Liver (tissue), 9 donors: ENCODE data around the gene BDKRB1. TPM values are rescaled to one million over a fixed set of nuclear protein-coding genes. Genes with fewer than 3 reads are reported as not detected.

ENCODE experiments used
- DNase-seq: peaks from one replicate; pipeline ENCODE4 v3.0.0-alpha.2; 2017; ENCODE audit warnings: low spot score
- H3K27ac ChIP-seq, 2 donors: one replicate each; pipeline ENCODE4 v1.7.0; 2013; ENCODE audit warnings: inconsistent platforms in 2 of 2, low read length in 2 of 2, control low read depth in 1 of 2, low read depth in 1 of 2, mild to moderate bottlenecking in 1 of 2
- H3K27me3 ChIP-seq, 4 donors: one replicate each; pipeline versions ENCODE4 v1.6.1 to v1.7.0; 2013; ENCODE audit warnings: low read length in 3 of 4, inconsistent platforms in 1 of 4, mild to moderate bottlenecking in 1 of 4, moderate library complexity in 1 of 4; ENCODE audit not compliant: control insufficient read depth in 4 of 4, insufficient read depth in 4 of 4
- H3K36me3 ChIP-seq, 4 donors: one replicate each; pipeline versions ENCODE4 v1.6.1 to v1.7.0; 2013; ENCODE audit warnings: low read length in 3 of 4, mild to moderate bottlenecking in 3 of 4, low read depth in 1 of 4, moderate library complexity in 1 of 4; ENCODE audit not compliant: control insufficient read depth in 4 of 4, insufficient read depth in 3 of 4
- H3K4me1 ChIP-seq, 4 donors: one replicate each; pipeline versions ENCODE4 v1.6.1 to v1.7.0; 2013; ENCODE audit warnings: low read length in 3 of 4, mild to moderate bottlenecking in 3 of 4, moderate library complexity in 1 of 4; ENCODE audit not compliant: control insufficient read depth in 4 of 4, insufficient read depth in 4 of 4
- H3K4me3 ChIP-seq, 3 donors: one replicate each; pipeline versions ENCODE4 v1.6.1 to v1.7.0; 2013; ENCODE audit warnings: low read length in 3 of 3, control low read depth in 1 of 3, low read depth in 1 of 3, mild to moderate bottlenecking in 1 of 3
- H3K9ac ChIP-seq, 2 donors: one replicate each; pipeline ENCODE4 v1.7.0; 2013; ENCODE audit warnings: low read length in 2 of 2, mild to moderate bottlenecking in 2 of 2, moderate library complexity in 2 of 2, control low read depth in 1 of 2, low read depth in 1 of 2
- H3K9me3 ChIP-seq, 4 donors: one replicate each; pipeline versions ENCODE4 v1.6.1 to v1.7.0; 2013; ENCODE audit warnings: low read length in 3 of 4; ENCODE audit not compliant: control insufficient read depth in 4 of 4
- EGR1 ChIP-seq, 2 donors: IDR thresholded peaks; 2 replicates each; pipeline ENCODE4 v1.6.1; 2016 to 2018; ENCODE audit warnings: antibody characterized with exemption in 2 of 2, low read depth in 2 of 2
- FOXA1 ChIP-seq: IDR thresholded peaks from 2 replicates; pipeline ENCODE4 v1.6.1; 2016; ENCODE audit warnings: antibody characterized with exemption
- FOXA2 ChIP-seq: IDR thresholded peaks from 2 replicates; pipeline ENCODE4 v1.6.1; 2016; ENCODE audit warnings: antibody characterized with exemption
- GABPA ChIP-seq, 2 donors: IDR thresholded peaks in 1 of 2; conservative IDR thresholded peaks in 1 of 2; 2 replicates each; pipeline ENCODE4 v1.6.1; 2016; ENCODE audit warnings: antibody characterized with exemption in 2 of 2, mild to moderate bottlenecking in 1 of 2, moderate library complexity in 1 of 2
- HNF4A ChIP-seq, 2 donors: conservative IDR thresholded peaks; 2 replicates each; pipeline ENCODE4 v1.6.1; 2016; ENCODE audit warnings: antibody characterized with exemption in 2 of 2, mild to moderate bottlenecking in 2 of 2
- HNF4G ChIP-seq: IDR thresholded peaks from 2 replicates; pipeline ENCODE4 v1.6.1; 2016; ENCODE audit warnings: antibody characterized with exemption
- JUND ChIP-seq, 2 donors: IDR thresholded peaks; 2 replicates each; pipeline ENCODE4 v1.6.1; 2016; ENCODE audit warnings: antibody characterized with exemption in 2 of 2
- NR2F2 ChIP-seq: IDR thresholded peaks from 2 replicates; pipeline ENCODE4 v1.6.1; 2016; ENCODE audit warnings: antibody characterized with exemption
- RAD21 ChIP-seq, 2 donors: IDR thresholded peaks; 2 replicates each; pipeline ENCODE4 v1.6.1; 2016; ENCODE audit warnings: antibody characterized with exemption in 2 of 2, mild to moderate bottlenecking in 2 of 2
- RXRA ChIP-seq, 2 donors: IDR thresholded peaks; 2 replicates each; pipeline ENCODE4 v1.6.1; 2017 to 2018; ENCODE audit warnings: antibody characterized with exemption in 2 of 2, mild to moderate bottlenecking in 1 of 2
- SP1 ChIP-seq: IDR thresholded peaks from 2 replicates; pipeline ENCODE4 v1.6.1; 2018; ENCODE audit warnings: antibody characterized with exemption, mild to moderate bottlenecking
- TAF1 ChIP-seq: conservative IDR thresholded peaks from 2 replicates; pipeline ENCODE4 v1.6.1; 2016; ENCODE audit warnings: antibody characterized with exemption, mild to moderate bottlenecking
- YY1 ChIP-seq: IDR thresholded peaks from 2 replicates; pipeline ENCODE4 v1.6.1; 2016; ENCODE audit warnings: antibody characterized with exemption, mild to moderate bottlenecking
- WGBS: extraction: QIAGEN DNeasy Blood & Tissue Kit; methylation state at CpG from one replicate; pipeline ENCODE4 v1.1.7; 2013; 5-methylcytosine and 5-hydroxymethylcytosine counted together
- polyA plus RNA-seq, 2 donors: library from polyadenylated mRNA; stranded (reverse) in 1 of 2; unstranded in 1 of 2; fragments of 200-250 nt in 1 of 2; fragments of >200 nt in 1 of 2; fragmentation: Nextera tagmentation in 1 of 2; extraction: Ambion mirVana in 1 of 2; gene quantifications; one replicate each; pipeline versions ENCODE4 v1.2.1 to v1.2.3, GENCODE V29; 2013 to 2015
- total RNA-seq, 2 donors: library from RNA; depleted of rRNA; stranded (reverse); fragments of >200 nt; gene quantifications; one replicate each; pipeline ENCODE4 v1.2.3, GENCODE V29; 2014
- TF ChIP-seq, protein P1 (sequence below): IDR thresholded peaks from 2 replicates; pipeline ENCODE4 v1.6.1; 2016; ENCODE audit warnings: antibody characterized with exemption
- TF ChIP-seq, protein P2 (sequence below): IDR thresholded peaks from 2 replicates; pipeline ENCODE4 v1.6.1; 2016; ENCODE audit warnings: antibody characterized with exemption
- TF ChIP-seq, protein P3 (sequence below): IDR thresholded peaks from 2 replicates; pipeline ENCODE4 v1.6.1; 2016; ENCODE audit warnings: antibody characterized with exemption, mild to moderate bottlenecking
- TF ChIP-seq, protein P4 (sequence below): fragments of 150-350 bp; IDR thresholded peaks from 2 replicates; pipeline ENCODE4 v1.5.1; 2017; ENCODE audit warnings: improper control_type of control experiment, low read depth, low read length; ENCODE audit not compliant: missing input control
- TF ChIP-seq, protein P5 (sequence below): IDR thresholded peaks from 2 replicates; pipeline ENCODE4 v1.6.1; 2016; ENCODE audit warnings: antibody characterized with exemption
- donor health status: healthy.
- donor health status: healthy.
- donor health status: healthy.
- donor health status: healthy.
- donor health status: healthy.

The BDKRB1 gene
- total and polyA plus RNA-seq, 4 donors = not detected

DNA sequence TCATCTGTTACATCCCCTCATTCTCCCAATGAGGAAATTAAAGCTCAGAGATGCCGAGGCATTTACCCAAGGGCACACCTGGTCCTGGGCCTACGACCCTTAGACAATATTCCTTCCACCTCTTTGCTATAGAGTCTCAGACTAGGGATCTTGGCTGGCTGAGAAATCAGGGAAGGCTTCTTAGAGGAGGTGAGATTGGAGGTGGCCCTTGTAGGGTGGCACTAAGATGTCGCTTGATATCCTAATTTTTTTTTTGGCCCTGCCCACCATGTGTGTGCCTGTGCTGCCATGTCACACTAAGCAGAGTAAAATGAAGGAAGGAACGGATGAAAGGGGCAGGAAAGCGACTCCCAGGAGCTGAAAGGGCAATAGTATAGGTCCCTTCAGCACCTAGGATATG lies 30.8 kb upstream of the BDKRB1 start:
- no peak for DNase-seq
- no peak overlapping the region for H3K9ac ChIP-seq
- TF ChIP-seq FOXA1 = no peak
- TF ChIP-seq EGR1 (IDR thresholded peaks at IDR 0.05; ENCODE audit: low read depth in 2 of 2) = no peak
- no peak for TF ChIP-seq TAF1
- TF ChIP-seq, protein P1, sequence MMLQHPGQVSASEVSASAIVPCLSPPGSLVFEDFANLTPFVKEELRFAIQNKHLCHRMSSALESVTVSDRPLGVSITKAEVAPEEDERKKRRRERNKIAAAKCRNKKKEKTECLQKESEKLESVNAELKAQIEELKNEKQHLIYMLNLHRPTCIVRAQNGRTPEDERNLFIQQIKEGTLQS = no peak
- TF ChIP-seq, protein P2, sequence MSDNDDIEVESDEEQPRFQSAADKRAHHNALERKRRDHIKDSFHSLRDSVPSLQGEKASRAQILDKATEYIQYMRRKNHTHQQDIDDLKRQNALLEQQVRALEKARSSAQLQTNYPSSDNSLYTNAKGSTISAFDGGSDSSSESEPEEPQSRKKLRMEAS = no peak
- no peak for TF ChIP-seq FOXA2
- no peak for TF ChIP-seq RXRA (IDR thresholded peaks at IDR 0.05)
- no peak for TF ChIP-seq YY1
- TF ChIP-seq, protein P3, sequence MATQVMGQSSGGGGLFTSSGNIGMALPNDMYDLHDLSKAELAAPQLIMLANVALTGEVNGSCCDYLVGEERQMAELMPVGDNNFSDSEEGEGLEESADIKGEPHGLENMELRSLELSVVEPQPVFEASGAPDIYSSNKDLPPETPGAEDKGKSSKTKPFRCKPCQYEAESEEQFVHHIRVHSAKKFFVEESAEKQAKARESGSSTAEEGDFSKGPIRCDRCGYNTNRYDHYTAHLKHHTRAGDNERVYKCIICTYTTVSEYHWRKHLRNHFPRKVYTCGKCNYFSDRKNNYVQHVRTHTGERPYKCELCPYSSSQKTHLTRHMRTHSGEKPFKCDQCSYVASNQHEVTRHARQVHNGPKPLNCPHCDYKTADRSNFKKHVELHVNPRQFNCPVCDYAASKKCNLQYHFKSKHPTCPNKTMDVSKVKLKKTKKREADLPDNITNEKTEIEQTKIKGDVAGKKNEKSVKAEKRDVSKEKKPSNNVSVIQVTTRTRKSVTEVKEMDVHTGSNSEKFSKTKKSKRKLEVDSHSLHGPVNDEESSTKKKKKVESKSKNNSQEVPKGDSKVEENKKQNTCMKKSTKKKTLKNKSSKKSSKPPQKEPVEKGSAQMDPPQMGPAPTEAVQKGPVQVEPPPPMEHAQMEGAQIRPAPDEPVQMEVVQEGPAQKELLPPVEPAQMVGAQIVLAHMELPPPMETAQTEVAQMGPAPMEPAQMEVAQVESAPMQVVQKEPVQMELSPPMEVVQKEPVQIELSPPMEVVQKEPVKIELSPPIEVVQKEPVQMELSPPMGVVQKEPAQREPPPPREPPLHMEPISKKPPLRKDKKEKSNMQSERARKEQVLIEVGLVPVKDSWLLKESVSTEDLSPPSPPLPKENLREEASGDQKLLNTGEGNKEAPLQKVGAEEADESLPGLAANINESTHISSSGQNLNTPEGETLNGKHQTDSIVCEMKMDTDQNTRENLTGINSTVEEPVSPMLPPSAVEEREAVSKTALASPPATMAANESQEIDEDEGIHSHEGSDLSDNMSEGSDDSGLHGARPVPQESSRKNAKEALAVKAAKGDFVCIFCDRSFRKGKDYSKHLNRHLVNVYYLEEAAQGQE = no peak
- no peak for TF ChIP-seq NR2F2
- TF ChIP-seq JUND (IDR thresholded peaks at IDR 0.05) = no peak
- TF ChIP-seq SP1 = no peak
- no peak for TF ChIP-seq HNF4A (conservative IDR thresholded peaks at IDR 0.05)
- no peak for TF ChIP-seq GABPA (IDR thresholded peaks at IDR 0.05 in 1 of 2, conservative IDR thresholded peaks at IDR 0.05 in 1 of 2)
- H3K27me3 ChIP-seq = no peaks in the 10 kb centered on the region
- H3K4me1 ChIP-seq = no peaks in the 10 kb centered on the region
- H3K36me3 ChIP-seq = no peaks in the 10 kb centered on the region
- H3K9me3 ChIP-seq = no peaks in the 10 kb centered on the region
- H3K4me3 ChIP-seq = no peak overlapping the region
- H3K27ac ChIP-seq = no peak overlapping the region
- 90% methylated on average over 5 of the region's 5 CpGs for WGBS

DNA sequence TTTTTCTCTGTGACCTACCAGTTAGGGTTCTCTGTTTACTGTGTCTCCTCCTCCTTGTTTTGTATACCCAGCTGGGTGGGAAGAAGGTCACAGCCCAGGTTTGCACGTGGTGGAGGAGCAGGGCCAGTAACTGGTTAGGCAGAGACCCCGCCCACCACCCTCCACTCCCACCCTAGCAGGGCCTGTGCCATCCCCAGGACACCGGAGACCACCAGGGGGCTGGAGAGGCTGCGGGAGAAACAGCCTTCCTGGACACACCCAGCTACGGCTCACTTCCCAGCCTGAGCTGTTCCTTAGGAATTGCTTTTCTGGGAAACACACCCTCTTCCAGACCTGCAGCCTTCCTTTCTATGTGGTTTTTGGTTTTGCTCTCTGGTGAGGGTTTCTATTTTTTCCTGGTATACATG lies 30.3 kb upstream of the BDKRB1 start:
- Histone ChIP-seq H3K4me1 (no peaks in the 10 kb centered on the region), H3K9me3 (no peaks in the 10 kb centered on the region), H3K36me3 (no peaks in the 10 kb centered on the region), H3K27ac (no peak overlapping the region), H3K9ac (no peak overlapping the region), H3K27me3 (no peaks in the 10 kb centered on the region), H3K4me3 (no peak overlapping the region)
- WGBS = 50% methylated on average over 5 of the region's 5 CpGs
- no peak for DNase-seq
- no peak for TF ChIP-seq TAF1
- TF ChIP-seq, protein P1 = no peak

DNA sequence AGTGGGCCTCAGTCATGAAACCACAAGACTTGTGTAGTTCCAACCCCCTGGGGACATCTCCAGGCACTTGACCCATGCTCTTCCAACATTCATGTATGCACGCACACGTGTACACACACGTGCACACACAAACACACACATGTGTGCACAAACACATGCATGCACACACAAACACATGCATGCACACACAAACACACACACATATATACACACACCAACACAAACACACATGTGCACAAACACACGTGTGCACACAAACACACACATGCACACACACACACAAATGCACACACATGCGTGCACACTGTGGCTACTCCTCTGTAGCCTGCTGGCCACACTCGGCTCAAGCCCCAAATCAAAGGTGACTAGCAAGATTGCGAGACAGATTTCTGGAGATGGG lies 28.6 kb upstream of the BDKRB1 start:
- no peak overlapping the region for H3K9ac ChIP-seq
- H3K4me3 ChIP-seq = no peak overlapping the region
- H3K27me3 ChIP-seq = no peaks in the 10 kb centered on the region
- no peaks in the 10 kb centered on the region for H3K4me1 ChIP-seq
- WGBS = 94% methylated on average over 7 of the region's 7 CpGs
- TF ChIP-seq RAD21 (IDR thresholded peaks at IDR 0.05) (no peak), JUND (IDR thresholded peaks at IDR 0.05) (no peak), NR2F2 (no peak), YY1 (no peak), HNF4A (conservative IDR thresholded peaks at IDR 0.05) (no peak), FOXA1 (no peak), EGR1 (IDR thresholded peaks at IDR 0.05; ENCODE audit: low read depth in 2 of 2) (no peak), SP1 (no peak), TAF1 (no peak), RXRA (IDR thresholded peaks at IDR 0.05) (no peak), HNF4G (no peak), FOXA2 (no peak)
- TF ChIP-seq, protein P1 = no peak
- TF ChIP-seq, protein P4, sequence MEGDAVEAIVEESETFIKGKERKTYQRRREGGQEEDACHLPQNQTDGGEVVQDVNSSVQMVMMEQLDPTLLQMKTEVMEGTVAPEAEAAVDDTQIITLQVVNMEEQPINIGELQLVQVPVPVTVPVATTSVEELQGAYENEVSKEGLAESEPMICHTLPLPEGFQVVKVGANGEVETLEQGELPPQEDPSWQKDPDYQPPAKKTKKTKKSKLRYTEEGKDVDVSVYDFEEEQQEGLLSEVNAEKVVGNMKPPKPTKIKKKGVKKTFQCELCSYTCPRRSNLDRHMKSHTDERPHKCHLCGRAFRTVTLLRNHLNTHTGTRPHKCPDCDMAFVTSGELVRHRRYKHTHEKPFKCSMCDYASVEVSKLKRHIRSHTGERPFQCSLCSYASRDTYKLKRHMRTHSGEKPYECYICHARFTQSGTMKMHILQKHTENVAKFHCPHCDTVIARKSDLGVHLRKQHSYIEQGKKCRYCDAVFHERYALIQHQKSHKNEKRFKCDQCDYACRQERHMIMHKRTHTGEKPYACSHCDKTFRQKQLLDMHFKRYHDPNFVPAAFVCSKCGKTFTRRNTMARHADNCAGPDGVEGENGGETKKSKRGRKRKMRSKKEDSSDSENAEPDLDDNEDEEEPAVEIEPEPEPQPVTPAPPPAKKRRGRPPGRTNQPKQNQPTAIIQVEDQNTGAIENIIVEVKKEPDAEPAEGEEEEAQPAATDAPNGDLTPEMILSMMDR = no peak
- TF ChIP-seq, protein P2 = no peak
- TF ChIP-seq, protein P5, sequence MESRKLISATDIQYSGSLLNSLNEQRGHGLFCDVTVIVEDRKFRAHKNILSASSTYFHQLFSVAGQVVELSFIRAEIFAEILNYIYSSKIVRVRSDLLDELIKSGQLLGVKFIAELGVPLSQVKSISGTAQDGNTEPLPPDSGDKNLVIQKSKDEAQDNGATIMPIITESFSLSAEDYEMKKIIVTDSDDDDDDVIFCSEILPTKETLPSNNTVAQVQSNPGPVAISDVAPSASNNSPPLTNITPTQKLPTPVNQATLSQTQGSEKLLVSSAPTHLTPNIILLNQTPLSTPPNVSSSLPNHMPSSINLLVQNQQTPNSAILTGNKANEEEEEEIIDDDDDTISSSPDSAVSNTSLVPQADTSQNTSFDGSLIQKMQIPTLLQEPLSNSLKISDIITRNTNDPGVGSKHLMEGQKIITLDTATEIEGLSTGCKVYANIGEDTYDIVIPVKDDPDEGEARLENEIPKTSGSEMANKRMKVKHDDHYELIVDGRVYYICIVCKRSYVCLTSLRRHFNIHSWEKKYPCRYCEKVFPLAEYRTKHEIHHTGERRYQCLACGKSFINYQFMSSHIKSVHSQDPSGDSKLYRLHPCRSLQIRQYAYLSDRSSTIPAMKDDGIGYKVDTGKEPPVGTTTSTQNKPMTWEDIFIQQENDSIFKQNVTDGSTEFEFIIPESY = no peak
- no peaks in the 10 kb centered on the region for H3K9me3 ChIP-seq
- no peaks in the 10 kb centered on the region for H3K36me3 ChIP-seq
- DNase-seq = no peak
- H3K27ac ChIP-seq = no peak overlapping the region
